Subcutaneous abdominal adipose tissue (tissue), 5 donors: ENCODE results near the gene CLN3.

ENCODE experiments used
- H3K27ac ChIP-seq: one replicate; pipeline ENCODE4 v1.7.0; 2013; ENCODE audit warnings: low read depth, mild to moderate bottlenecking, inconsistent platforms, low read length, moderate library complexity
- H3K27me3 ChIP-seq, 5 donors: one replicate each; pipeline ENCODE4 v1.7.0; 2013; ENCODE audit warnings: low read length in 5 of 5, inconsistent platforms in 1 of 5; ENCODE audit not compliant: control insufficient read depth in 5 of 5, insufficient read depth in 4 of 5
- H3K36me3 ChIP-seq, 5 donors: one replicate each; pipeline ENCODE4 v1.7.0; 2013; ENCODE audit warnings: low read length in 5 of 5; ENCODE audit not compliant: control insufficient read depth in 5 of 5, insufficient read depth in 5 of 5
- H3K4me1 ChIP-seq, 5 donors: one replicate each; pipeline ENCODE4 v1.7.0; 2013; ENCODE audit warnings: low read length in 5 of 5, mild to moderate bottlenecking in 3 of 5, moderate library complexity in 1 of 5; ENCODE audit not compliant: control insufficient read depth in 5 of 5, insufficient read depth in 5 of 5
- H3K4me3 ChIP-seq, 5 donors: one replicate each; pipeline ENCODE4 v1.7.0; 2013; ENCODE audit warnings: low read length in 5 of 5, low read depth in 1 of 5
- H3K9ac ChIP-seq, 5 donors: one replicate each; pipeline ENCODE4 v1.7.0; 2013; ENCODE audit warnings: low read length in 5 of 5, mild to moderate bottlenecking in 4 of 5, moderate library complexity in 3 of 5
- H3K9me3 ChIP-seq, 5 donors: one replicate each; pipeline ENCODE4 v1.7.0; 2013; ENCODE audit warnings: low read length in 5 of 5; ENCODE audit not compliant: control insufficient read depth in 5 of 5
- donor health status: healthy.
- donor health status: healthy.
- donor health status: healthy.
- donor health status: healthy.
- donor health status: healthy.

The CLN3 gene

DNA sequence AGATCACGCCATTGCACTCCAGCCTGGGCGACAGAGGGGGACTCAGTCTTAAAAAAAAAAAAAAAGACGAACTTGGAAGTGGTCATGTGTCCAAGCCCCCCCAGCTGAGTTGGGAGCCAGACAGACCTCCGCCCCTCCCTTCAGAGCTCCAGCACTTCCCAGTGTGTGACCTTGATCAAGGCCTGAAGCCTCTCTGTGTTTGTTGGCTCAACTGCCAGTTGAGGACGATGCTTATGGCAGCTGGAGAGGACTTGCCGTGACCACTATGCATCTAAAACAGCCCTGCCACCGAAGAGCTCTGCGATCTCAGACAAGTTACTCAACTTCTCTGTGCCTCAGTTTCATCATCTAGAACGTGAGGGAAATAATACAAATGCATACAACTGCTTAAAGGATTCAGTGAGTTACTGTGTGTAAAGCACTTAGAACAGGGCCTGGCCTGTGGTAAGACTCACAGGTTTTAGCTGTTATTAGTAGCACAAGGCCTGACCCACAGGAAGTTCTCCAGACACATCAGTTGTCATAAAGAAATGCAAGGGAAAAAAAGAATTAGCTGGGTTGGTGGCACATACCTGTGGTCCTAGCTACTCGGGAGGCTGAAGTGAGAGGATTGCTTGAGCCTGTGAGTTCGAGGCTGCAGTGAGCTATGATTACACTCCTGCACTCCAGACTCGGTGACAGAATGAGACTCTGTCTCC is 21.8 kb upstream of the CLN3 start:
- Histone ChIP-seq H3K27me3 (no peaks in the 10 kb centered on the region), H3K4me1 (peaks cover 0 to 3% (median 0%) of the 10 kb centered on the region in 5 donors), H3K27ac (no peak overlapping the region), H3K9me3 (no peaks in the 10 kb centered on the region), H3K9ac (no peak overlapping the region), H3K4me3 (no peak overlapping the region), H3K36me3 (no peaks in the 10 kb centered on the region)

DNA sequence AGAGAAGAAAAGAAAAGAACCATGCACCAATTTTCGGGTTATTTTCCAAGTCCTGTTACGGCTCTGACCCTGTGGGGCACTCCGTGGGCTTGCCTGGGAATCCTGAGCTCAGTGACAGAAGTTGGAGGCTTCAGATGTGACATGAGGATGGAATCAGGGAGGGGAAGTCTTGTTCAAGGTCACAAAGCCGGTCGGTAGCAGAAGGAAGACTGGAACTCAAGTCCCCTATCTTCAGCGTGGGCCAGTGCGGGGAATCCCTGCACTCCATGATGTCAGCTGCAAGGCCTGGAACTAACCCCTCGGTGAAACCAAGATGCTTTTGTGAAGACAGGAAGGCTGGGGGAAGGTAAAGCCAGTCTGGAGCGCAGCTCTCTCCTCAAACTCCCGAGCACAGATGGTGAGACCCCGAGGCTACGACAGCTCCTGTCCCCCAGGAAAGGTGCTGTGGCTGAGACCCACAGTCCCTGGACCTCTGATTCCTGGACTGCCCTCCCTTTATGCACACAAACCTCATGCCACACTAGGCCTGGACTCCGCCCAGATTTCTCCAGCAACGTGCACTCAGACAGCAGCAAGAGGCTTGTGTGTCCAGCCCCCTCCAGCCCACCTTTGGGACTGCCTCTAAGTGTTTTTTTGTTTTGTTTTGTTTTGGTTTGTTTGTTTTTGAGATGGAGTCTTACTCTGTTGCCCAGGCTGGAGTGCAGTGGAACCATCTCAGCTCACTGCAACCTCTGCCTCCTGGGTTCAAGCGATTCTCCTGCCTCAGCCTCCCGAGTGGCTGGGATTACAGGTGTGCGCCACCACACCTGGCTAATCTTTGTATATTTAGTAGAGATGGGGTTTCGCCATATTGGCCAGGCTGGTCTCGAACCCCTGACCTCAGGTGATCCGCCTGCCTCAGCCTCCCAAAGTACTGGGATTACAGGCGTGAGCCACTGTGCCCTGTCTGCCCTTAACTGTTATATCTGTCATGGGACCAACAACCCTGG is 20.2 kb upstream of the CLN3 start:
- no peaks in the 10 kb centered on the region for H3K36me3 ChIP-seq
- no peaks in the 10 kb centered on the region for H3K9me3 ChIP-seq
- H3K27me3 ChIP-seq = no peaks in the 10 kb centered on the region
- no peak overlapping the region for H3K27ac ChIP-seq
- H3K9ac ChIP-seq = no peak overlapping the region
- no peak overlapping the region for H3K4me3 ChIP-seq
- peaks cover 0 to 8% (median 7%) of the 10 kb centered on the region in 5 donors for H3K4me1 ChIP-seq

DNA sequence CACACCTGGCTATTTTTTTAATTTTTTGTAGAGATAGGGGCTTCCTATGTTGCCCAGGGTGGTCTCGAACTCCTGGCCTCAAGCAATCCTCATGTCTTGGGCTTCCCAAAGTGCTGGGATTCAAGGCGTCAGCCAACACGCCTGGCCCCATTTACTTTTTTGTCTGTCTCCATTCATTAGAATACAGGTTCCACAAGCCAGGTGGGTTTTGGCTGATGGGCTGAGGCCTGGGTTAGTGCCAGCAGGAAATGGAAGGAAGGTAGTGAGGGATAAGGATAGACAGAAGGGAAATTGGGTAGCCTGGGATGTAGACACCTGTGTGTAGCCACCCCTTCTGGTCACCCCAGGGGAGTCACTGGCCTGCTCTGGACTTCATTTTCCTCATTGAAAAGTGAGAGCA is 19.2 kb upstream of the CLN3 start:
- H3K27ac ChIP-seq = no peak overlapping the region
- H3K9ac ChIP-seq = no peak overlapping the region
- no peaks in the 10 kb centered on the region for H3K36me3 ChIP-seq
- no peak overlapping the region for H3K4me3 ChIP-seq
- peaks cover 2 to 15% (median 12%) of the 10 kb centered on the region in 5 donors for H3K4me1 ChIP-seq
- no peaks in the 10 kb centered on the region for H3K9me3 ChIP-seq
- H3K27me3 ChIP-seq = no peaks in the 10 kb centered on the region

DNA sequence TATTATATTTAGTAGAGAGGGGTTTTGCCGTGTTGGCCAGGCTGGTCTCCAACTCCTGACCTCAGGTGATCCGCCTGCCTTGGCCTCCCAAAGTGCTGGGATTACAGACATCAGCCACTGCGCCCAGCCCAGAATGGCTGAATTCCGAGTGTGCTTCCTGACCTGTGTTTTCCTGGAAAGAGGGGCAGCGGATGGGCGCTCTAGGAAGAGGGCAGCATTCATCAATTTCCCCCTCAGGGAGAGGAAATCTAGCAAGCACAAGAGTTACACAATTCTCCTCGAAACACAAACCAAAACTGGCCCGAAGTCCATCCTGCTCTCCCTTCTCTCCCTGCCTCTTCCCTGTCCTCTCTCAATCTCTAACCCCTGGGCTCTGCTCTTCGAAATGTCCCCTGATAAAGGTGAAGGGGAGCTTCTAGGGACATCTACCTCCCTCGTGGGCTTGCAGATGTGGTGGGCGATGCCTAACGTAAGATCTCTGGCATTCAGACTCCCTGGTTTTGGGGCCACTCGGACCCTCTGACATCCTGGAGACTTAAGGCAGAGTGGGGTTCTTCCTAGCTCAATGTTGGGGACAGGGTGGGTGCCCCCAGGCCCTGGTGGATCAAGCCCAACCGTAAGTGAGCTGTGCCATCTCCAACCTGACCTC is 13.7 kb upstream of the CLN3 start:
- no peak overlapping the region for H3K27ac ChIP-seq

GRCh38 chr16:28504707-28505404 is 13.0 kb upstream of the CLN3 start:
- H3K27ac ChIP-seq = no peak overlapping the region
- H3K9me3 ChIP-seq = no peaks in the 10 kb centered on the region
- H3K4me1 ChIP-seq = peaks cover 4 to 28% (median 24%) of the 10 kb centered on the region in 5 donors
- no peak overlapping the region for H3K4me3 ChIP-seq
- no peaks in the 10 kb centered on the region for H3K36me3 ChIP-seq
- H3K9ac ChIP-seq = no peak overlapping the region
- peaks cover 0 to 6% (median 0%) of the 10 kb centered on the region in 5 donors for H3K27me3 ChIP-seq

More for the DNA sequence above, 13.7 kb upstream of the CLN3 start:
- H3K36me3 ChIP-seq = no peaks in the 10 kb centered on the region
- H3K27me3 ChIP-seq = peaks cover 0 to 6% (median 0%) of the 10 kb centered on the region in 5 donors
- peak overlapping the region in 2 of 5 donors; percentile 10 to 40 for H3K4me3 ChIP-seq
- no peaks in the 10 kb centered on the region for H3K9me3 ChIP-seq
- peak overlapping the region in 3 of 5 donors; percentile 21 to 41 (median 30) for H3K9ac ChIP-seq
- peaks cover 4 to 28% (median 24%) of the 10 kb centered on the region in 5 donors for H3K4me1 ChIP-seq

- no peaks in the 10 kb centered on the region for H3K9me3 ChIP-seq
- H3K4me3 ChIP-seq = no peak overlapping the region
- peaks cover 4 to 28% (median 24%) of the 10 kb centered on the region in 5 donors for H3K4me1 ChIP-seq
- H3K27ac ChIP-seq = no peak overlapping the region
- H3K36me3 ChIP-seq = no peaks in the 10 kb centered on the region
- H3K27me3 ChIP-seq = peaks cover 0 to 6% (median 0%) of the 10 kb centered on the region in 5 donors
- no peak overlapping the region for H3K9ac ChIP-seq
These were observed 11.8 kb upstream of the CLN3 start for GRCh38 chr16:28503470-28504259.

- H3K36me3 ChIP-seq = no peaks in the 10 kb centered on the region
- no peak overlapping the region for H3K9ac ChIP-seq
- no peak overlapping the region for H3K4me3 ChIP-seq
- peaks cover 0 to 10% (median 5%) of the 10 kb centered on the region in 5 donors for H3K27me3 ChIP-seq
- no peaks in the 10 kb centered on the region for H3K9me3 ChIP-seq
- peaks cover 4 to 21% (median 20%) of the 10 kb centered on the region in 5 donors for H3K4me1 ChIP-seq
- H3K27ac ChIP-seq = no peak overlapping the region
These were observed 10.4 kb upstream of the CLN3 start for GRCh38 chr16:28502290-28502689.

DNA sequence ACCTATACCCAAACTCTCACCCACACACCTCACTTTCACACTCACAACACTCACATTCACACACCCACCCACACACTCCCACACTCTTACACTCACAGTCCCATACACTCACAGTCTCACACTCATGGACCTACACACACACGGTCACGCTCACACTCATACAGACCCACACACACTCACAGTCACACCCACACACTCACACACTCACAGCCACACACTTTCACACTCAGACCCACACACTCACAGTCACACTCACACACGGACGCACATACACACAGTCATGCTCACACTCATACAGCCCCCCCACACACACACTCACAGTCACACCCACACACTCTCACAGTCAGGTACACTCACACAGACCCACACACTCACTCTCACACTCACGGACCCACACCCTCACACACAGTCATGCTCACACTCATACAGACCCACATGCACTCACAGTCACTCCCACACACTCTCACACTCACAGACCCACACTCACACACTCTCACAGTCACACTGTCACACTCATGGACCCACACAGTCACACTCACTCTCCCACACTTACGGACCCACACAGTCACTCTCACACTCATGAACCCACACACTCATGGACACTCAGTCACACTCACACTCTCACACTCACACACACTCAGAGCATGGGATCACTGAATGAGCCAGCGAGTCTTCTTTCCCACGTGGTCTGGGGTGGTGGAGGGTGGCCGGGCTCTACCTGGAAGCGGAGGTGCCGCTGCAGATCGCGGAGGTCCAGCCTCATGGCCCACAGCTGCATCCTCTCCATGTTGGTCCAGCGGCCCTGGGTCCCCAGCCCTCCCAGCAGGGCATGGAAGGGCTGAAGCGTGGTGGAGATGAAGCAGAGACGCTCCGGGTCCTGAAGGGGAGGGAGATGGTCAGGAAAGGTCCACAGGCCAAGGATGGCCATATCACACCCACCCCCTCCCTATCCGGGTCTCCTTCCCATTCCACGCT is 9.7 kb upstream of the CLN3 start:
- Histone ChIP-seq H3K36me3 (no peaks in the 10 kb centered on the region), H3K4me1 (peaks cover 2 to 19% (median 18%) of the 10 kb centered on the region in 5 donors), H3K27me3 (peaks cover 0 to 10% (median 5%) of the 10 kb centered on the region in 5 donors), H3K27ac (no peak overlapping the region), H3K9me3 (no peaks in the 10 kb centered on the region), H3K9ac (peak overlapping the region in 1 of 5 donors; percentile 2), H3K4me3 (no peak overlapping the region)
